ENCODE data around the gene GSTCD. TPM values are rescaled to one million over a fixed set of nuclear protein-coding genes. Genes with fewer than 3 reads are reported as not detected.

GSTCD gene
- total RNA-seq, 1 experiment from 2014 or later = 22.5 TPM

DNA sequence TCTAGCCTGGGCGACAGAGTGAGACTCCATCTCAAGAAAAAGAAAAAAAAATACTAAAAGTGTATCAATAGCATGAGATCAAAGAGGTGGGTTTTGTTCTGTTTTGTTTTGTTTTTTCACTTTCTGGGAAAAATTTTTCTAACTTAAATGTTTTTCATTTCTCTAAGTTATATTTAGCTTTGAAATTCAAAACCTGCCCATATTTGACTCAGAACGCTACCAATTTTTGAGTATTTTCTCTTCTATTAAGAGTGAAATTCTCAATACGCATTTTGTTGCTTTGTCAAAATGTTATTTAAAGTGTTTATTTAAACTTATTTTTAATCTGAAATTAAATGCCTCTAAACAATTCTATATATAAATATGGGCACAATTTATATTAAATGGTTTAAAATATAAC is 39.6 kb downstream of the GSTCD start:
- no peak overlapping the region for H3K27ac ChIP-seq (ENCODE audit: low read depth, low read length)
- H3K79me2 ChIP-seq (ENCODE audit: insufficient read depth, low read length) = no peaks in the 10 kb centered on the region
- POLR2A ChIA-PET = no interaction called here
- no peak overlapping the region for H3K4me3 ChIP-seq (replicated peaks in 1 of 2; ENCODE audit: low read depth in 1 of 2, low read length in 2 of 2)
- H3K4me1 ChIP-seq (ENCODE audit: control insufficient read depth in 1 of 2, insufficient read depth in 2 of 2, low read length in 2 of 2) = no peaks in the 10 kb centered on the region
- BruUV-seq (replicated peaks) = no TSS peak
- no peak overlapping the region for H3K9ac ChIP-seq (ENCODE audit: low read length)
- no peak overlapping the region for H2AFZ ChIP-seq (ENCODE audit: low read depth, low read length, poor library complexity, severe bottlenecking)
- RAD21 ChIA-PET (ENCODE audit: low non-redundant PET in 1 of 2, low total read pairs in 2 of 2, uncharacterized antibody in 2 of 2, unreplicated experiment in 2 of 2) = no interaction called here
- DNase-seq (ENCODE audit: low read depth, low spot score) (no peak), ATAC-seq (no peak)
- intact Hi-C loops (cut with micrococcal nuclease) = no loop called here
- no peaks in the 10 kb centered on the region for H3K27me3 ChIP-seq (ENCODE audit: insufficient read depth, low read length)
- CTCF ChIA-PET = no interaction called here
- no peak for TF ChIP-seq ELF1 (IDR thresholded peaks at IDR 0.05; ENCODE audit: borderline replicate concordance, low read depth)
- TF ChIP-seq, protein P1, sequence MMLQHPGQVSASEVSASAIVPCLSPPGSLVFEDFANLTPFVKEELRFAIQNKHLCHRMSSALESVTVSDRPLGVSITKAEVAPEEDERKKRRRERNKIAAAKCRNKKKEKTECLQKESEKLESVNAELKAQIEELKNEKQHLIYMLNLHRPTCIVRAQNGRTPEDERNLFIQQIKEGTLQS (IDR thresholded peaks at IDR 0.05) = no peak
- TF ChIP-seq, protein P2, sequence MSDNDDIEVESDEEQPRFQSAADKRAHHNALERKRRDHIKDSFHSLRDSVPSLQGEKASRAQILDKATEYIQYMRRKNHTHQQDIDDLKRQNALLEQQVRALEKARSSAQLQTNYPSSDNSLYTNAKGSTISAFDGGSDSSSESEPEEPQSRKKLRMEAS (IDR thresholded peaks at IDR 0.05) = no peak
- TF ChIP-seq TCF7L2 (IDR thresholded peaks at IDR 0.05; ENCODE audit: borderline replicate concordance, extremely low read depth, insufficient read depth, insufficient read length) = no peak
- TF ChIP-seq, protein P3, sequence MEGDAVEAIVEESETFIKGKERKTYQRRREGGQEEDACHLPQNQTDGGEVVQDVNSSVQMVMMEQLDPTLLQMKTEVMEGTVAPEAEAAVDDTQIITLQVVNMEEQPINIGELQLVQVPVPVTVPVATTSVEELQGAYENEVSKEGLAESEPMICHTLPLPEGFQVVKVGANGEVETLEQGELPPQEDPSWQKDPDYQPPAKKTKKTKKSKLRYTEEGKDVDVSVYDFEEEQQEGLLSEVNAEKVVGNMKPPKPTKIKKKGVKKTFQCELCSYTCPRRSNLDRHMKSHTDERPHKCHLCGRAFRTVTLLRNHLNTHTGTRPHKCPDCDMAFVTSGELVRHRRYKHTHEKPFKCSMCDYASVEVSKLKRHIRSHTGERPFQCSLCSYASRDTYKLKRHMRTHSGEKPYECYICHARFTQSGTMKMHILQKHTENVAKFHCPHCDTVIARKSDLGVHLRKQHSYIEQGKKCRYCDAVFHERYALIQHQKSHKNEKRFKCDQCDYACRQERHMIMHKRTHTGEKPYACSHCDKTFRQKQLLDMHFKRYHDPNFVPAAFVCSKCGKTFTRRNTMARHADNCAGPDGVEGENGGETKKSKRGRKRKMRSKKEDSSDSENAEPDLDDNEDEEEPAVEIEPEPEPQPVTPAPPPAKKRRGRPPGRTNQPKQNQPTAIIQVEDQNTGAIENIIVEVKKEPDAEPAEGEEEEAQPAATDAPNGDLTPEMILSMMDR (IDR thresholded peaks at IDR 0.05 in 2 of 3, conservative IDR thresholded peaks at IDR 0.05 in 1 of 3; ENCODE audit: borderline replicate concordance in 1 of 3, insufficient read depth in 1 of 3, low read depth in 2 of 3, low read length in 2 of 3) = no peak
- no peak for TF ChIP-seq RAD21 (IDR thresholded peaks at IDR 0.05; ENCODE audit: low read depth)
- TF ChIP-seq JUND (IDR thresholded peaks at IDR 0.05) = no peak
- TF ChIP-seq, protein P4, sequence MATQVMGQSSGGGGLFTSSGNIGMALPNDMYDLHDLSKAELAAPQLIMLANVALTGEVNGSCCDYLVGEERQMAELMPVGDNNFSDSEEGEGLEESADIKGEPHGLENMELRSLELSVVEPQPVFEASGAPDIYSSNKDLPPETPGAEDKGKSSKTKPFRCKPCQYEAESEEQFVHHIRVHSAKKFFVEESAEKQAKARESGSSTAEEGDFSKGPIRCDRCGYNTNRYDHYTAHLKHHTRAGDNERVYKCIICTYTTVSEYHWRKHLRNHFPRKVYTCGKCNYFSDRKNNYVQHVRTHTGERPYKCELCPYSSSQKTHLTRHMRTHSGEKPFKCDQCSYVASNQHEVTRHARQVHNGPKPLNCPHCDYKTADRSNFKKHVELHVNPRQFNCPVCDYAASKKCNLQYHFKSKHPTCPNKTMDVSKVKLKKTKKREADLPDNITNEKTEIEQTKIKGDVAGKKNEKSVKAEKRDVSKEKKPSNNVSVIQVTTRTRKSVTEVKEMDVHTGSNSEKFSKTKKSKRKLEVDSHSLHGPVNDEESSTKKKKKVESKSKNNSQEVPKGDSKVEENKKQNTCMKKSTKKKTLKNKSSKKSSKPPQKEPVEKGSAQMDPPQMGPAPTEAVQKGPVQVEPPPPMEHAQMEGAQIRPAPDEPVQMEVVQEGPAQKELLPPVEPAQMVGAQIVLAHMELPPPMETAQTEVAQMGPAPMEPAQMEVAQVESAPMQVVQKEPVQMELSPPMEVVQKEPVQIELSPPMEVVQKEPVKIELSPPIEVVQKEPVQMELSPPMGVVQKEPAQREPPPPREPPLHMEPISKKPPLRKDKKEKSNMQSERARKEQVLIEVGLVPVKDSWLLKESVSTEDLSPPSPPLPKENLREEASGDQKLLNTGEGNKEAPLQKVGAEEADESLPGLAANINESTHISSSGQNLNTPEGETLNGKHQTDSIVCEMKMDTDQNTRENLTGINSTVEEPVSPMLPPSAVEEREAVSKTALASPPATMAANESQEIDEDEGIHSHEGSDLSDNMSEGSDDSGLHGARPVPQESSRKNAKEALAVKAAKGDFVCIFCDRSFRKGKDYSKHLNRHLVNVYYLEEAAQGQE (IDR thresholded peaks at IDR 0.05; ENCODE audit: low read depth) = no peak
- no peak for TF ChIP-seq SRF (IDR thresholded peaks at IDR 0.05; ENCODE audit: low read depth)
- TF ChIP-seq, protein P5, sequence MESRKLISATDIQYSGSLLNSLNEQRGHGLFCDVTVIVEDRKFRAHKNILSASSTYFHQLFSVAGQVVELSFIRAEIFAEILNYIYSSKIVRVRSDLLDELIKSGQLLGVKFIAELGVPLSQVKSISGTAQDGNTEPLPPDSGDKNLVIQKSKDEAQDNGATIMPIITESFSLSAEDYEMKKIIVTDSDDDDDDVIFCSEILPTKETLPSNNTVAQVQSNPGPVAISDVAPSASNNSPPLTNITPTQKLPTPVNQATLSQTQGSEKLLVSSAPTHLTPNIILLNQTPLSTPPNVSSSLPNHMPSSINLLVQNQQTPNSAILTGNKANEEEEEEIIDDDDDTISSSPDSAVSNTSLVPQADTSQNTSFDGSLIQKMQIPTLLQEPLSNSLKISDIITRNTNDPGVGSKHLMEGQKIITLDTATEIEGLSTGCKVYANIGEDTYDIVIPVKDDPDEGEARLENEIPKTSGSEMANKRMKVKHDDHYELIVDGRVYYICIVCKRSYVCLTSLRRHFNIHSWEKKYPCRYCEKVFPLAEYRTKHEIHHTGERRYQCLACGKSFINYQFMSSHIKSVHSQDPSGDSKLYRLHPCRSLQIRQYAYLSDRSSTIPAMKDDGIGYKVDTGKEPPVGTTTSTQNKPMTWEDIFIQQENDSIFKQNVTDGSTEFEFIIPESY (IDR thresholded peaks at IDR 0.05; ENCODE audit: extremely low read depth, insufficient replicate concordance, low read length) = no peak
- no peak for TF ChIP-seq YY1 (IDR thresholded peaks at IDR 0.05; ENCODE audit: extremely low read depth, insufficient replicate concordance, low read depth, low read length)
- no peak for TF ChIP-seq EZH2phosphoT487 (IDR thresholded peaks at IDR 0.05; ENCODE audit: borderline replicate concordance)
- TF ChIP-seq FOSL1 (IDR thresholded peaks at IDR 0.05; ENCODE audit: low read depth) = no peak
- TF ChIP-seq ZFX (IDR thresholded peaks at IDR 0.05) = no peak
- TF ChIP-seq SIN3A (IDR thresholded peaks at IDR 0.05; ENCODE audit: low read depth) = no peak
- TF ChIP-seq POLR2AphosphoS5 (IDR thresholded peaks at IDR 0.05; ENCODE audit: low read depth, low read length) = no peak
- TF ChIP-seq EZH2 (IDR thresholded peaks at IDR 0.05) = no peak
- H3K9me3 ChIP-seq (ENCODE audit: control insufficient read depth in 1 of 2, insufficient read depth in 1 of 2, low read depth in 1 of 2, low read length in 2 of 2) = no peaks in the 10 kb centered on the region
- no peaks in the 10 kb centered on the region for H4K20me1 ChIP-seq (ENCODE audit: insufficient read depth)
- H3K9me2 ChIP-seq (ENCODE audit: insufficient read depth) = no peaks in the 10 kb centered on the region
- H3K4me2 ChIP-seq (ENCODE audit: low read length) = no peak overlapping the region
- H3K36me3 ChIP-seq (ENCODE audit: control insufficient read depth in 1 of 2, insufficient read depth in 2 of 2, low read length in 2 of 2) = no peaks in the 10 kb centered on the region

Data from HCT116 (cell line).